ENCODE measurements around the gene B3GAT1.

DNA sequence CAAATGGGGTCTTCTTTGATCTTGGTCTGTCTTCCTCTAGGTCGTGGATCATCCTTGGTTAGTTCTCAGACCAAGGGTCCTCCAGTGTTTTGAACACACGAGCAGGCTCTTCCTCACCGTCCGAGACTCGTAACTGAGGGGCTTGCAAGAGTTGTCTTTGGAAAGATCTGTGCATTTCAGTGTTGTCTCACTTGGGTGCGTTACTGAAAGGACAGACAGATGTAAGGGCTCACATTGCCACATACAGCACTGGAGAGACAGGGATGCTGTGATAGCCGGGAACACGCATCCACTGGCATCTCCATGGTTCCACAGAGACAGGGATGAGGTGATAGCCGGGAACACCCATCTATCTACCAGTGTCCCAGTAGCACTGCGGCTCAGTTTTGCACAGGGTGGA, 64.6 kb downstream of the B3GAT1 start:
- TF ChIP-seq, protein P1, sequence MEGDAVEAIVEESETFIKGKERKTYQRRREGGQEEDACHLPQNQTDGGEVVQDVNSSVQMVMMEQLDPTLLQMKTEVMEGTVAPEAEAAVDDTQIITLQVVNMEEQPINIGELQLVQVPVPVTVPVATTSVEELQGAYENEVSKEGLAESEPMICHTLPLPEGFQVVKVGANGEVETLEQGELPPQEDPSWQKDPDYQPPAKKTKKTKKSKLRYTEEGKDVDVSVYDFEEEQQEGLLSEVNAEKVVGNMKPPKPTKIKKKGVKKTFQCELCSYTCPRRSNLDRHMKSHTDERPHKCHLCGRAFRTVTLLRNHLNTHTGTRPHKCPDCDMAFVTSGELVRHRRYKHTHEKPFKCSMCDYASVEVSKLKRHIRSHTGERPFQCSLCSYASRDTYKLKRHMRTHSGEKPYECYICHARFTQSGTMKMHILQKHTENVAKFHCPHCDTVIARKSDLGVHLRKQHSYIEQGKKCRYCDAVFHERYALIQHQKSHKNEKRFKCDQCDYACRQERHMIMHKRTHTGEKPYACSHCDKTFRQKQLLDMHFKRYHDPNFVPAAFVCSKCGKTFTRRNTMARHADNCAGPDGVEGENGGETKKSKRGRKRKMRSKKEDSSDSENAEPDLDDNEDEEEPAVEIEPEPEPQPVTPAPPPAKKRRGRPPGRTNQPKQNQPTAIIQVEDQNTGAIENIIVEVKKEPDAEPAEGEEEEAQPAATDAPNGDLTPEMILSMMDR (IDR thresholded peaks at IDR 0.05): no peak
- TF ChIP-seq POLR2A (IDR thresholded peaks at IDR 0.05): no peak
